ENCODE results near the gene PXMP4.

- TF ChIP-seq CTCF (IDR thresholded peaks at IDR 0.05) (peak; percentile 91), POLR2A (IDR thresholded peaks at IDR 0.05; ENCODE audit: low read length) (no peak; the same call in 1 of the 2 replicates), CEBPB (IDR thresholded peaks at IDR 0.05) (no peak), HOXB13 (CRISPR knock-in tag; IDR thresholded peaks at IDR 0.05; ENCODE audit: low read depth) (no peak), RAD21 (conservative IDR thresholded peaks at IDR 0.05 in 1 of 2, IDR thresholded peaks at IDR 0.05 in 1 of 2) (peak; percentile 60 to 86), BHLHE40 (IDR thresholded peaks at IDR 0.05; ENCODE audit: low read depth, low read length) (no peak), CHD2 (IDR thresholded peaks at IDR 0.05; ENCODE audit: low read length, partially characterized antibody) (no peak), ZC3H11A (IDR thresholded peaks at IDR 0.05) (no peak), NR3C1 (IDR thresholded peaks at IDR 0.05) (no peak), CBX2 (IDR thresholded peaks at IDR 0.05; ENCODE audit: borderline replicate concordance, low read depth) (no peak)
- TF ChIP-seq, protein P1, sequence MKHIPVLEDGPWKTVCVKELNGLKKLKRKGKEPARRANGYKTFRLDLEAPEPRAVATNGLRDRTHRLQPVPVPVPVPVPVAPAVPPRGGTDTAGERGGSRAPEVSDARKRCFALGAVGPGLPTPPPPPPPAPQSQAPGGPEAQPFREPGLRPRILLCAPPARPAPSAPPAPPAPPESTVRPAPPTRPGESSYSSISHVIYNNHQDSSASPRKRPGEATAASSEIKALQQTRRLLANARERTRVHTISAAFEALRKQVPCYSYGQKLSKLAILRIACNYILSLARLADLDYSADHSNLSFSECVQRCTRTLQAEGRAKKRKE (CRISPR knock-in tag; IDR thresholded peaks at IDR 0.05; ENCODE audit: low read depth), result no peak
- TF ChIP-seq, protein P2, sequence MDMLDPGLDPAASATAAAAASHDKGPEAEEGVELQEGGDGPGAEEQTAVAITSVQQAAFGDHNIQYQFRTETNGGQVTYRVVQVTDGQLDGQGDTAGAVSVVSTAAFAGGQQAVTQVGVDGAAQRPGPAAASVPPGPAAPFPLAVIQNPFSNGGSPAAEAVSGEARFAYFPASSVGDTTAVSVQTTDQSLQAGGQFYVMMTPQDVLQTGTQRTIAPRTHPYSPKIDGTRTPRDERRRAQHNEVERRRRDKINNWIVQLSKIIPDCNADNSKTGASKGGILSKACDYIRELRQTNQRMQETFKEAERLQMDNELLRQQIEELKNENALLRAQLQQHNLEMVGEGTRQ (IDR thresholded peaks at IDR 0.05), result no peak
- TF ChIP-seq, protein P3, sequence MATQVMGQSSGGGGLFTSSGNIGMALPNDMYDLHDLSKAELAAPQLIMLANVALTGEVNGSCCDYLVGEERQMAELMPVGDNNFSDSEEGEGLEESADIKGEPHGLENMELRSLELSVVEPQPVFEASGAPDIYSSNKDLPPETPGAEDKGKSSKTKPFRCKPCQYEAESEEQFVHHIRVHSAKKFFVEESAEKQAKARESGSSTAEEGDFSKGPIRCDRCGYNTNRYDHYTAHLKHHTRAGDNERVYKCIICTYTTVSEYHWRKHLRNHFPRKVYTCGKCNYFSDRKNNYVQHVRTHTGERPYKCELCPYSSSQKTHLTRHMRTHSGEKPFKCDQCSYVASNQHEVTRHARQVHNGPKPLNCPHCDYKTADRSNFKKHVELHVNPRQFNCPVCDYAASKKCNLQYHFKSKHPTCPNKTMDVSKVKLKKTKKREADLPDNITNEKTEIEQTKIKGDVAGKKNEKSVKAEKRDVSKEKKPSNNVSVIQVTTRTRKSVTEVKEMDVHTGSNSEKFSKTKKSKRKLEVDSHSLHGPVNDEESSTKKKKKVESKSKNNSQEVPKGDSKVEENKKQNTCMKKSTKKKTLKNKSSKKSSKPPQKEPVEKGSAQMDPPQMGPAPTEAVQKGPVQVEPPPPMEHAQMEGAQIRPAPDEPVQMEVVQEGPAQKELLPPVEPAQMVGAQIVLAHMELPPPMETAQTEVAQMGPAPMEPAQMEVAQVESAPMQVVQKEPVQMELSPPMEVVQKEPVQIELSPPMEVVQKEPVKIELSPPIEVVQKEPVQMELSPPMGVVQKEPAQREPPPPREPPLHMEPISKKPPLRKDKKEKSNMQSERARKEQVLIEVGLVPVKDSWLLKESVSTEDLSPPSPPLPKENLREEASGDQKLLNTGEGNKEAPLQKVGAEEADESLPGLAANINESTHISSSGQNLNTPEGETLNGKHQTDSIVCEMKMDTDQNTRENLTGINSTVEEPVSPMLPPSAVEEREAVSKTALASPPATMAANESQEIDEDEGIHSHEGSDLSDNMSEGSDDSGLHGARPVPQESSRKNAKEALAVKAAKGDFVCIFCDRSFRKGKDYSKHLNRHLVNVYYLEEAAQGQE (IDR thresholded peaks at IDR 0.05), result no peak
Observed at GRCh38 chr20:33731693-33732165, 11.6 kb upstream of the PXMP4 start, which contains the start of gene ZNF341.

Data from A549 (cell line).